GM23338 (cell line): Measurements from ENCODE around the gene SALL2. TPM values are rescaled to one million over a fixed set of nuclear protein-coding genes. Genes with fewer than 3 reads are reported as not detected.
A peak's percentile ranks its signal among the peaks of the same experiment; 100 is the strongest.

Experiments
- ATAC-seq: fragments of 200-7000 bp; cut with Tn5 transposase; 3 replicates; pipeline ENCODE4 v1.9.1; 2020
- DNase-seq: peaks from one replicate; pipeline ENCODE4 v3.0.0-alpha.2; 2015; ENCODE audit warnings: low spot score
- H2AFZ ChIP-seq: fragments of 200-600 bp; sonication (generic); 2 replicates; pipeline ENCODE4 v1.8.0; 2016; ENCODE audit warnings: antibody characterized with exemption, mild to moderate bottlenecking, moderate library complexity
- H3F3A ChIP-seq: fragments of 200-600 bp; sonication (generic); replicated peaks from 2 replicates; pipeline ENCODE4 v1.8.0; 2017; ENCODE audit warnings: antibody characterized with exemption, mixed run types, low read depth
- H3K27ac ChIP-seq: fragments of 200-600 bp; sonication (generic); 2 replicates; pipeline ENCODE4 v1.6.1; 2016; ENCODE audit warnings: low read depth
- H3K27me3 ChIP-seq: fragments of 200-600 bp; sonication (generic); 2 replicates; pipeline ENCODE4 v1.8.0; 2016; ENCODE audit warnings: mild to moderate bottlenecking, mixed run types, moderate library complexity; ENCODE audit not compliant: insufficient read depth
- H3K36me3 ChIP-seq: fragments of 200-600 bp; sonication (generic); 2 replicates; pipeline ENCODE4 v1.8.0; 2016; ENCODE audit warnings: mild to moderate bottlenecking; ENCODE audit not compliant: insufficient read depth
- H3K4me1 ChIP-seq: fragments of 200-600 bp; sonication (generic); 2 replicates; pipeline ENCODE4 v1.8.0; 2016; ENCODE audit warnings: mild to moderate bottlenecking, moderate library complexity; ENCODE audit not compliant: insufficient read depth
- H3K4me2 ChIP-seq: fragments of 200-600 bp; sonication (generic); 2 replicates; pipeline ENCODE4 v1.7.1; 2017; ENCODE audit warnings: mixed run types
- H3K4me3 ChIP-seq: fragments of 200-600 bp; sonication (generic); 2 replicates; pipeline ENCODE4 v1.6.1; 2016; ENCODE audit warnings: mixed run types
- H3K79me2 ChIP-seq: fragments of 200-600 bp; sonication (generic); replicated peaks from 2 replicates; pipeline ENCODE4 v1.8.0; 2017; ENCODE audit warnings: mild to moderate bottlenecking; ENCODE audit not compliant: insufficient read depth
- H3K9me2 ChIP-seq: fragments of 200-600 bp; sonication (generic); 2 replicates; pipeline ENCODE4 v1.8.0; 2017; ENCODE audit not compliant: insufficient read depth
- H4K20me1 ChIP-seq: fragments of 200-600 bp; sonication (generic); replicated peaks from 2 replicates; pipeline ENCODE4 v1.8.0; 2017; ENCODE audit warnings: mild to moderate bottlenecking; ENCODE audit not compliant: insufficient read depth
- H3K27ac Mint-ChIP-seq: 2 replicates; pipeline ENCODE4 v1.8.0; 2020; ENCODE audit warnings: inconsistent platforms, mild to moderate bottlenecking, moderate library complexity, mixed read lengths
- H3K27me3 Mint-ChIP-seq: 3 replicates; pipeline ENCODE4 v1.8.0; 2022; ENCODE audit warnings: low read depth, mild to moderate bottlenecking, moderate library complexity, mixed read lengths, inconsistent platforms; ENCODE audit not compliant: insufficient read depth, poor library complexity
- H3K36me3 Mint-ChIP-seq: 3 replicates; pipeline ENCODE4 v1.8.0; 2021; ENCODE audit warnings: low read depth, mild to moderate bottlenecking, inconsistent platforms, moderate library complexity, mixed read lengths
- H3K4me1 Mint-ChIP-seq: 3 replicates; pipeline ENCODE4 v1.8.0; 2020; ENCODE audit warnings: mild to moderate bottlenecking, inconsistent platforms, mixed read lengths
- H3K4me3 Mint-ChIP-seq: 3 replicates; pipeline ENCODE4 v1.8.0; 2021; ENCODE audit warnings: moderate library complexity, mild to moderate bottlenecking, inconsistent platforms, mixed read lengths
- H3K9me3 Mint-ChIP-seq: 3 replicates; pipeline ENCODE4 v1.8.0; 2020; ENCODE audit warnings: moderate library complexity, mild to moderate bottlenecking, inconsistent platforms, mixed read lengths
- CREB1 ChIP-seq: fragments of 250-450 bp; sonication (Bioruptor Pico); IDR thresholded peaks from 2 replicates; pipeline ENCODE4 v1.5.0; 2020; ENCODE audit warnings: low read depth, mild to moderate bottlenecking, moderate library complexity
- EZH2 ChIP-seq: fragments of 200-600 bp; sonication (generic); IDR thresholded peaks from one replicate; pipeline ENCODE4 v1.8.0; 2017; ENCODE audit warnings: antibody characterized with exemption, mild to moderate bottlenecking, low read depth; ENCODE audit not compliant: unreplicated experiment
- EZH2phosphoT487 ChIP-seq: fragments of 200-600 bp; sonication (generic); IDR thresholded peaks from one replicate; pipeline ENCODE4 v1.8.1; 2018; ENCODE audit warnings: antibody characterized with exemption; ENCODE audit not compliant: unreplicated experiment
- JUNB ChIP-seq: IDR thresholded peaks from one replicate; pipeline ENCODE4 v1.6.1; 2016; ENCODE audit warnings: antibody characterized with exemption; ENCODE audit not compliant: unreplicated experiment
- NANOG ChIP-seq: IDR thresholded peaks from 2 replicates; pipeline ENCODE4 v1.6.1; 2016; ENCODE audit warnings: antibody characterized with exemption, borderline replicate concordance
- POLR2AphosphoS5 ChIP-seq: IDR thresholded peaks from 2 replicates; pipeline ENCODE4 v1.6.1; 2016; ENCODE audit warnings: antibody characterized with exemption, low read depth
- REST ChIP-seq: IDR thresholded peaks from one replicate; pipeline ENCODE4 v1.6.1; 2018; ENCODE audit warnings: antibody characterized with exemption; ENCODE audit not compliant: unreplicated experiment
- STAT1 ChIP-seq: IDR thresholded peaks from one replicate; pipeline ENCODE4 v1.6.1; 2016; ENCODE audit warnings: antibody characterized with exemption; ENCODE audit not compliant: unreplicated experiment
- ZNF114 ChIP-seq: fragments of 250-450 bp; sonication (Bioruptor Pico); IDR thresholded peaks from 2 replicates; pipeline ENCODE4 v1.5.0; 2020; ENCODE audit warnings: mild to moderate bottlenecking, moderate library complexity
- ZNF331 ChIP-seq: fragments of 250-450 bp; sonication (Bioruptor Pico); IDR thresholded peaks from 2 replicates; pipeline ENCODE4 v1.5.0; 2020; ENCODE audit warnings: low read depth, mild to moderate bottlenecking, moderate library complexity
- polyA plus RNA-seq: library from polyadenylated mRNA; unstranded; fragments of >200 nt; fragmentation: Nextera tagmentation; extraction: Ambion mirVana; gene quantifications from 2 replicates; pipeline ENCODE4 v1.2.1, GENCODE V29; 2016
- total RNA-seq: library from RNA; depleted of rRNA; stranded (reverse); fragments of >200 nt; shearing (Covaris generic); gene quantifications from 2 replicates; pipeline ENCODE4 v1.2.3, GENCODE V29; 2014
- TF ChIP-seq, protein P1 (sequence below): IDR thresholded peaks from 2 replicates; pipeline ENCODE4 v1.6.1; 2016; ENCODE audit warnings: antibody characterized with exemption
- TF ChIP-seq, protein P2 (sequence below): fragments of 250-450 bp; sonication (Bioruptor Pico); IDR thresholded peaks from 2 replicates; pipeline ENCODE4 v1.5.0; 2020; ENCODE audit warnings: mild to moderate bottlenecking, moderate library complexity
- TF ChIP-seq, protein P3 (sequence below), 2 experiments: fragments of 200-600 bp in 1 of 2; sonication (generic) in 1 of 2; conservative IDR thresholded peaks; 2 replicates each; pipeline versions ENCODE4 v1.5.1 to v1.6.1; 2016 to 2017; ENCODE audit warnings: antibody characterized with exemption in 2 of 2, low read depth in 2 of 2, mild to moderate bottlenecking in 2 of 2, moderate library complexity in 1 of 2

Gene SALL2
- total and polyA plus RNA-seq, 2 experiments from 2014 or later = 121 to 281 TPM

- Mint-ChIP-seq H3K9me3 (no peaks in the 10 kb centered on the region; the same call in 1 of the 3 replicates), H3K27me3 (peaks cover 30% of the 10 kb centered on the region), H3K4me1 (peaks cover 58% of the 10 kb centered on the region), H3K4me3 (no peak overlapping the region; the same call in 2 of the 3 replicates), H3K36me3 (peaks cover 60% of the 10 kb centered on the region), H3K27ac (no peak overlapping the region; the same call in 1 of the 2 replicates)
- Histone ChIP-seq H3K4me1 (peaks cover 69% of the 10 kb centered on the region), H3K36me3 (peaks cover 30% of the 10 kb centered on the region), H2AFZ (no peak overlapping the region), H3K79me2 (peaks cover 47% of the 10 kb centered on the region), H3K9me2 (no peaks in the 10 kb centered on the region), H3F3A (peaks cover 36% of the 10 kb centered on the region), H3K27me3 (no peaks in the 10 kb centered on the region), H4K20me1 (peaks cover 20% of the 10 kb centered on the region), H3K4me2 (peak overlapping the region; percentile 85), H3K4me3 (peak overlapping the region; percentile 27), H3K27ac (peak overlapping the region; percentile 85)
- no peak for DNase-seq
- TF ChIP-seq JUNB = no peak
- no peak for TF ChIP-seq POLR2AphosphoS5
- TF ChIP-seq EZH2phosphoT487 = no peak
- TF ChIP-seq REST = no peak
- TF ChIP-seq CREB1 (CRISPR knock-in tag) = no peak
- no peak for TF ChIP-seq EZH2
- TF ChIP-seq, protein P1, sequence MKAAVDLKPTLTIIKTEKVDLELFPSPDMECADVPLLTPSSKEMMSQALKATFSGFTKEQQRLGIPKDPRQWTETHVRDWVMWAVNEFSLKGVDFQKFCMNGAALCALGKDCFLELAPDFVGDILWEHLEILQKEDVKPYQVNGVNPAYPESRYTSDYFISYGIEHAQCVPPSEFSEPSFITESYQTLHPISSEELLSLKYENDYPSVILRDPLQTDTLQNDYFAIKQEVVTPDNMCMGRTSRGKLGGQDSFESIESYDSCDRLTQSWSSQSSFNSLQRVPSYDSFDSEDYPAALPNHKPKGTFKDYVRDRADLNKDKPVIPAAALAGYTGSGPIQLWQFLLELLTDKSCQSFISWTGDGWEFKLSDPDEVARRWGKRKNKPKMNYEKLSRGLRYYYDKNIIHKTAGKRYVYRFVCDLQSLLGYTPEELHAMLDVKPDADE = no peak
- TF ChIP-seq, protein P2, sequence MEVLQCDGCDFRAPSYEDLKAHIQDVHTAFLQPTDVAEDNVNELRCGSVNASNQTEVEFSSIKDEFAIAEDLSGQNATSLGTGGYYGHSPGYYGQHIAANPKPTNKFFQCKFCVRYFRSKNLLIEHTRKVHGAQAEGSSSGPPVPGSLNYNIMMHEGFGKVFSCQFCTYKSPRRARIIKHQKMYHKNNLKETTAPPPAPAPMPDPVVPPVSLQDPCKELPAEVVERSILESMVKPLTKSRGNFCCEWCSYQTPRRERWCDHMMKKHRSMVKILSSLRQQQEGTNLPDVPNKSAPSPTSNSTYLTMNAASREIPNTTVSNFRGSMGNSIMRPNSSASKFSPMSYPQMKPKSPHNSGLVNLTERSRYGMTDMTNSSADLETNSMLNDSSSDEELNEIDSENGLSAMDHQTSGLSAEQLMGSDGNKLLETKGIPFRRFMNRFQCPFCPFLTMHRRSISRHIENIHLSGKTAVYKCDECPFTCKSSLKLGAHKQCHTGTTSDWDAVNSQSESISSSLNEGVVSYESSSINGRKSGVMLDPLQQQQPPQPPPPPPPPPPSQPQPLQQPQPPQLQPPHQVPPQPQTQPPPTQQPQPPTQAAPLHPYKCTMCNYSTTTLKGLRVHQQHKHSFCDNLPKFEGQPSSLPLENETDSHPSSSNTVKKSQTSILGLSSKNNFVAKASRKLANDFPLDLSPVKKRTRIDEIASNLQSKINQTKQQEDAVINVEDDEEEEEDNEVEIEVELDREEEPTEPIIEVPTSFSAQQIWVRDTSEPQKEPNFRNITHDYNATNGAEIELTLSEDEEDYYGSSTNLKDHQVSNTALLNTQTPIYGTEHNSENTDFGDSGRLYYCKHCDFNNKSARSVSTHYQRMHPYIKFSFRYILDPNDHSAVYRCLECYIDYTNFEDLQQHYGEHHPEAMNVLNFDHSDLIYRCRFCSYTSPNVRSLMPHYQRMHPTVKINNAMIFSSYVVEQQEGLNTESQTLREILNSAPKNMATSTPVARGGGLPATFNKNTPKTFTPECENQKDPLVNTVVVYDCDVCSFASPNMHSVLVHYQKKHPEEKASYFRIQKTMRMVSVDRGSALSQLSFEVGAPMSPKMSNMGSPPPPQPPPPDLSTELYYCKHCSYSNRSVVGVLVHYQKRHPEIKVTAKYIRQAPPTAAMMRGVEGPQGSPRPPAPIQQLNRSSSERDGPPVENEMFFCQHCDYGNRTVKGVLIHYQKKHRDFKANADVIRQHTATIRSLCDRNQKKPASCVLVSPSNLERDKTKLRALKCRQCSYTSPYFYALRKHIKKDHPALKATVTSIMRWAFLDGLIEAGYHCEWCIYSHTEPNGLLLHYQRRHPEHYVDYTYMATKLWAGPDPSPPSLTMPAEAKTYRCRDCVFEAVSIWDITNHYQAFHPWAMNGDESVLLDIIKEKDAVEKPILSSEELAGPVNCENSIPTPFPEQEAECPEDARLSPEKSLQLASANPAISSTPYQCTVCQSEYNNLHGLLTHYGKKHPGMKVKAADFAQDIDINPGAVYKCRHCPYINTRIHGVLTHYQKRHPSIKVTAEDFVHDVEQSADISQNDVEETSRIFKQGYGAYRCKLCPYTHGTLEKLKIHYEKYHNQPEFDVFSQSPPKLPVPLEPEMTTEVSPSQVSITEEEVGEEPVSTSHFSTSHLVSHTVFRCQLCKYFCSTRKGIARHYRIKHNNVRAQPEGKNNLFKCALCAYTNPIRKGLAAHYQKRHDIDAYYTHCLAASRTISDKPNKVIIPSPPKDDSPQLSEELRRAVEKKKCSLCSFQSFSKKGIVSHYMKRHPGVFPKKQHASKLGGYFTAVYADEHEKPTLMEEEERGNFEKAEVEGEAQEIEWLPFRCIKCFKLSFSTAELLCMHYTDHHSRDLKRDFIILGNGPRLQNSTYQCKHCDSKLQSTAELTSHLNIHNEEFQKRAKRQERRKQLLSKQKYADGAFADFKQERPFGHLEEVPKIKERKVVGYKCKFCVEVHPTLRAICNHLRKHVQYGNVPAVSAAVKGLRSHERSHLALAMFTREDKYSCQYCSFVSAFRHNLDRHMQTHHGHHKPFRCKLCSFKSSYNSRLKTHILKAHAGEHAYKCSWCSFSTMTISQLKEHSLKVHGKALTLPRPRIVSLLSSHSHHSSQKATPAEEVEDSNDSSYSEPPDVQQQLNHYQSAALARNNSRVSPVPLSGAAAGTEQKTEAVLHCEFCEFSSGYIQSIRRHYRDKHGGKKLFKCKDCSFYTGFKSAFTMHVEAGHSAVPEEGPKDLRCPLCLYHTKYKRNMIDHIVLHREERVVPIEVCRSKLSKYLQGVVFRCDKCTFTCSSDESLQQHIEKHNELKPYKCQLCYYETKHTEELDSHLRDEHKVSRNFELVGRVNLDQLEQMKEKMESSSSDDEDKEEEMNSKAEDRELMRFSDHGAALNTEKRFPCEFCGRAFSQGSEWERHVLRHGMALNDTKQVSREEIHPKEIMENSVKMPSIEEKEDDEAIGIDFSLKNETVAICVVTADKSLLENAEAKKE = no peak
- TF ChIP-seq, protein P3, sequence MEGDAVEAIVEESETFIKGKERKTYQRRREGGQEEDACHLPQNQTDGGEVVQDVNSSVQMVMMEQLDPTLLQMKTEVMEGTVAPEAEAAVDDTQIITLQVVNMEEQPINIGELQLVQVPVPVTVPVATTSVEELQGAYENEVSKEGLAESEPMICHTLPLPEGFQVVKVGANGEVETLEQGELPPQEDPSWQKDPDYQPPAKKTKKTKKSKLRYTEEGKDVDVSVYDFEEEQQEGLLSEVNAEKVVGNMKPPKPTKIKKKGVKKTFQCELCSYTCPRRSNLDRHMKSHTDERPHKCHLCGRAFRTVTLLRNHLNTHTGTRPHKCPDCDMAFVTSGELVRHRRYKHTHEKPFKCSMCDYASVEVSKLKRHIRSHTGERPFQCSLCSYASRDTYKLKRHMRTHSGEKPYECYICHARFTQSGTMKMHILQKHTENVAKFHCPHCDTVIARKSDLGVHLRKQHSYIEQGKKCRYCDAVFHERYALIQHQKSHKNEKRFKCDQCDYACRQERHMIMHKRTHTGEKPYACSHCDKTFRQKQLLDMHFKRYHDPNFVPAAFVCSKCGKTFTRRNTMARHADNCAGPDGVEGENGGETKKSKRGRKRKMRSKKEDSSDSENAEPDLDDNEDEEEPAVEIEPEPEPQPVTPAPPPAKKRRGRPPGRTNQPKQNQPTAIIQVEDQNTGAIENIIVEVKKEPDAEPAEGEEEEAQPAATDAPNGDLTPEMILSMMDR (conservative IDR thresholded peaks at IDR 0.05; ENCODE audit: low read depth in 2 of 2) = no peak
- TF ChIP-seq STAT1 = no peak
- TF ChIP-seq ZNF114 = no peak
- TF ChIP-seq NANOG = no peak
- no peak for TF ChIP-seq ZNF331 (CRISPR knock-in tag)
- no peak for ATAC-seq
These were observed 4.6 kb downstream of the SALL2 start for GRCh38 chr14:21521501-21521900.
